ENCODE results near the gene ANKRD11.

ANKRD11 gene

GRCh38 chr16:89268987-89269735, 221.2 kb downstream of the ANKRD11 start:
- TF ChIP-seq SIN3A (IDR thresholded peaks at IDR 0.05; ENCODE audit: borderline replicate concordance, insufficient read depth, low read length) (no peak), FOXP2 (optimal IDR thresholded peaks at IDR 0.05; ENCODE audit: borderline replicate concordance, extremely low read depth, extremely low read length, insufficient read depth) (no peak), TAF1 (IDR thresholded peaks at IDR 0.05; ENCODE audit: borderline replicate concordance, insufficient read depth, low read length) (no peak), POLR2AphosphoS5 (IDR thresholded peaks at IDR 0.05; ENCODE audit: low read depth, low read length) (no peak), REST (IDR thresholded peaks at IDR 0.05; ENCODE audit: insufficient read depth in 1 of 2, low read depth in 2 of 2, low read length in 2 of 2) (no peak)

- TF ChIP-seq SIN3A (IDR thresholded peaks at IDR 0.05; ENCODE audit: borderline replicate concordance, insufficient read depth, low read length) (no peak), TAF1 (IDR thresholded peaks at IDR 0.05; ENCODE audit: borderline replicate concordance, insufficient read depth, low read length) (no peak), POLR2AphosphoS5 (IDR thresholded peaks at IDR 0.05; ENCODE audit: low read depth, low read length) (no peak), REST (IDR thresholded peaks at IDR 0.05; ENCODE audit: insufficient read depth in 1 of 2, low read depth in 2 of 2, low read length in 2 of 2) (no peak), FOXP2 (optimal IDR thresholded peaks at IDR 0.05; ENCODE audit: borderline replicate concordance, extremely low read depth, extremely low read length, insufficient read depth) (no peak)
Observed at GRCh38 chr16:89268585-89268984, 221.8 kb downstream of the ANKRD11 start.

GRCh38 chr16:89266521-89267134, 223.7 kb downstream of the ANKRD11 start:
- TF ChIP-seq SIN3A (IDR thresholded peaks at IDR 0.05; ENCODE audit: borderline replicate concordance, insufficient read depth, low read length): no peak
- no peak for TF ChIP-seq REST (IDR thresholded peaks at IDR 0.05; ENCODE audit: insufficient read depth in 1 of 2, low read depth in 2 of 2, low read length in 2 of 2)
- TF ChIP-seq TAF1 (IDR thresholded peaks at IDR 0.05; ENCODE audit: borderline replicate concordance, insufficient read depth, low read length): no peak

GRCh38 chr16:89265647-89266046, 224.7 kb downstream of the ANKRD11 start:
- TF ChIP-seq FOXP2 (optimal IDR thresholded peaks at IDR 0.05; ENCODE audit: borderline replicate concordance, extremely low read depth, extremely low read length, insufficient read depth) (no peak), TAF1 (IDR thresholded peaks at IDR 0.05; ENCODE audit: borderline replicate concordance, insufficient read depth, low read length) (no peak), SIN3A (IDR thresholded peaks at IDR 0.05; ENCODE audit: borderline replicate concordance, insufficient read depth, low read length) (no peak), REST (IDR thresholded peaks at IDR 0.05; ENCODE audit: insufficient read depth in 1 of 2, low read depth in 2 of 2, low read length in 2 of 2) (no peak), POLR2AphosphoS5 (IDR thresholded peaks at IDR 0.05; ENCODE audit: low read depth, low read length) (no peak)
